ENCODE results near the gene MTHFS.

DNA sequence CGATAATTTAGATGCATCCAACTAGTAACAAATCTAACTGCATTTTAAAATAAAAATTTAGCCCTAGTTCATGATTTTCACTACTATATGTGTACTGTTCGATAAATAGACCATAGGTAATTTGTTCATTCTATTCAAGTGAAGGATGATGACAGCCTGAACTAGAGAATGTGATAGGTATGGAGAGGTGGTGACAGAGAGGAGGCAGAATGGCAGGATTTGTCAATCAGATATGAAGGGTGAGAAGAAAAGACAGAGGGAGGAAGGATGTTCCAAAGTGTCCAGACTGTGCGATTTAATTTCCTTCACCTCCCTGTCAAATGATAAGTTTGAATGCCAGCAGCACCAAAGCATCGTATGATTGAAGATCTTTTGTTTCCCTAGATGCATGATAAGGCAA lies 42.6 kb upstream of the MTHFS start:
- TF ChIP-seq, protein P1, sequence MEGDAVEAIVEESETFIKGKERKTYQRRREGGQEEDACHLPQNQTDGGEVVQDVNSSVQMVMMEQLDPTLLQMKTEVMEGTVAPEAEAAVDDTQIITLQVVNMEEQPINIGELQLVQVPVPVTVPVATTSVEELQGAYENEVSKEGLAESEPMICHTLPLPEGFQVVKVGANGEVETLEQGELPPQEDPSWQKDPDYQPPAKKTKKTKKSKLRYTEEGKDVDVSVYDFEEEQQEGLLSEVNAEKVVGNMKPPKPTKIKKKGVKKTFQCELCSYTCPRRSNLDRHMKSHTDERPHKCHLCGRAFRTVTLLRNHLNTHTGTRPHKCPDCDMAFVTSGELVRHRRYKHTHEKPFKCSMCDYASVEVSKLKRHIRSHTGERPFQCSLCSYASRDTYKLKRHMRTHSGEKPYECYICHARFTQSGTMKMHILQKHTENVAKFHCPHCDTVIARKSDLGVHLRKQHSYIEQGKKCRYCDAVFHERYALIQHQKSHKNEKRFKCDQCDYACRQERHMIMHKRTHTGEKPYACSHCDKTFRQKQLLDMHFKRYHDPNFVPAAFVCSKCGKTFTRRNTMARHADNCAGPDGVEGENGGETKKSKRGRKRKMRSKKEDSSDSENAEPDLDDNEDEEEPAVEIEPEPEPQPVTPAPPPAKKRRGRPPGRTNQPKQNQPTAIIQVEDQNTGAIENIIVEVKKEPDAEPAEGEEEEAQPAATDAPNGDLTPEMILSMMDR (conservative IDR thresholded peaks at IDR 0.05; ENCODE audit: low read depth, low read length): no peak
- no peak for TF ChIP-seq EZH2 (IDR thresholded peaks at IDR 0.05; ENCODE audit: borderline replicate concordance, low read depth, low read length, poor library complexity, severe bottlenecking)

All from A673 (cell line).